Skeletal muscle tissue (tissue), 4 donors: ENCODE measurements around the gene KRT79. TPM values are rescaled to one million over a fixed set of nuclear protein-coding genes. Genes with fewer than 3 reads are reported as not detected.

Experiments used
- H3K27ac ChIP-seq: one replicate; pipeline ENCODE4 v1.7.0; 2013; ENCODE audit warnings: mild to moderate bottlenecking, low read depth, low read length, inconsistent platforms
- H3K27me3 ChIP-seq, 3 donors: one replicate each; pipeline ENCODE4 v1.7.0; 2013; ENCODE audit warnings: low read length in 3 of 3; ENCODE audit not compliant: control insufficient read depth in 3 of 3, insufficient read depth in 3 of 3
- H3K36me3 ChIP-seq, 3 donors: one replicate each; pipeline ENCODE4 v1.7.0; 2013; ENCODE audit warnings: low read length in 3 of 3; ENCODE audit not compliant: control insufficient read depth in 3 of 3, insufficient read depth in 3 of 3
- H3K4me1 ChIP-seq, 3 donors: one replicate each; pipeline ENCODE4 v1.7.0; 2013; ENCODE audit warnings: low read length in 3 of 3, mild to moderate bottlenecking in 3 of 3; ENCODE audit not compliant: control insufficient read depth in 3 of 3, insufficient read depth in 3 of 3
- H3K4me3 ChIP-seq, 3 donors: one replicate each; pipeline ENCODE4 v1.7.0; 2013; ENCODE audit warnings: low read length in 3 of 3
- H3K9ac ChIP-seq, 3 donors: one replicate each; pipeline ENCODE4 v1.7.0; 2013; ENCODE audit warnings: low read length in 3 of 3, mild to moderate bottlenecking in 3 of 3, moderate library complexity in 2 of 3, low read depth in 1 of 3
- H3K9me3 ChIP-seq, 3 donors: one replicate each; pipeline ENCODE4 v1.7.0; 2013; ENCODE audit warnings: low read length in 3 of 3; ENCODE audit not compliant: control insufficient read depth in 3 of 3
- total RNA-seq: library from RNA; depleted of rRNA; stranded (reverse); fragments of >200 nt; gene quantifications from one replicate; pipeline ENCODE4 v1.2.3, GENCODE V29; 2014
- donor health status: Osteomylitis.

KRT79 gene
- total RNA-seq, 1 donor from 2014 or later = 1.6 TPM

DNA sequence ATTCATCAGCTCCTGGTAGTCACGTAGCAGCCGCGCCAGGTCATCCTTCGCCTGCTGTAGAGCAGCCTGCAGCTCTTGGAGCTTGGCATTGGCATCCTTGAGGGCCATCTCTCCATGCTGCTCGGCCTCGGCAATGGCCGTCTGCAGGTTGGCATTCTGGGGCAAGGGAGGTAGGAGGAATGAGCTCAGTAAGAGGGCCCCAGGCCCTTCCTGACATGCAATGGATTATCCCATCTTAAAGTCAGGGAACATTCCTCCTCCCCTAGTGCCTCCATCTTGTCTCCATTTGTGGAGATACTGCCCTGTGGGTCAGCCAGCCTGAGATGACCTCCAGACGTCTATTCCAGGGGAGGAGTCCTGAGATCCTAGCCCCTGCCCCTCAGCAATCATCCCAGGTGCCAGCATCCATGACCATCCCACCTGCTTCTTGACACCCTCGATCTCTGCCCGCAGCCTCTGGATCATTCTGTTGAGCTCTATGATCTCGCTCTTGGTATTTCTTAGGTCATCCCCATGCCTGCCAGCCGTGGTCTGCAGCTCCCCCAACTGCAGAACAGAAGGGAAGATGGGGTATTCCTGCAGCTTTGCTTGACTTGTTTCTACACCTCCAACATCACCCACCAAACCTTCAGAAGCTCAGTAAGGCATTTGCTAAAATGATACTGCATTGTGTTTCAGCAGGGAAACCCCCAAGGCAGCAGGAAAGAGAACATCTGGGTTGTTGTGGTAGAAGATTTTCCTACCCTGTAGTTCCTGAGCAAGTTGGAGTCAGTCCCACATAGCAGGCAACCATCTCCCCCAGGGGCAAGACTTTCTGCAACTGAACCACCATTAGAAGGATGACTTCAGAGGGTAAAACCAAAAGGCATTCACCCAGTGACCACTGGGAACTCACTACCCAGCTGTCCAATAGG lies 42.6 kb downstream of the KRT79 start:
- peaks cover 32 to 46% (median 38%) of the 10 kb centered on the region in 3 donors for H3K27me3 ChIP-seq
- H3K4me1 ChIP-seq = no peaks in the 10 kb centered on the region

DNA sequence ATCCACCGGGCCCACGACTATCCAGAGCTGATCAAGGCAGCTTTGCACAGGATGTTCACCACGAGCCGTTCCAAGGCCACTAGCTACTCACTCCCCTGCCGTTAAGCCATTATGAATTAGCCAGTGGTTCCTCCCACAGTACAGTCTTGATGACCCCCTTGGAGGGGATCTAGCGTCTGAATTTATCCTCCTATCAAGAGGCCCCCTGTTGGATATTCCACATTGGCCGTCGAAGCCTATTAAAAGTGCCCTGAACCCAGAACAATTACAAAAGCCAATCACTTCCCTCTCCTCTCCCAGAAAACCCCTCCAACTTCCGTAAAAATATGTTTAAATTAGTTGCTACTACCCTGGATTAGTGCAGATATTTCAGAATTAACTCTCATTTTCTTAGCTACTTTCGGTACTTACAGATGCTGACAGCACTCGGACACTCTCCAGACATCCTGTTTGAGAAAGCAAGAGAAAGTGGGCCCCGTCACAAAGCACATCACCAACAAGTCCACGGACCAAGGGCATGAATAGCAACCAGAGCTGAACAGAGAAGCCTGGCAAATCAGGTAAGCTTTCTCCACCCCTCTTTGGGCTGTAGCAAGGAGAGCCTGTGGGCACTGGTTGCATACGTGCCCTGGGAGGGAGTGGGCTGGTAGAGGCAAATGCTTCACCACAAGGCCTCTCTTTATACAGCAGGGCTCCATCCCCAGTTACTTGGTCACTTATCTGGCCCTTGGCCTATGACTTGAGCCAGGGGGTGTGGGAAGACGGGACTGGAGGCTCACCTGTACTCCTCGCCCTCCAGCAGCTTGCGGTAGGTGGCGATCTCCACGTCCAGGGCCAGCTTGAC lies 43.5 kb downstream of the KRT79 start:
- Histone ChIP-seq H3K4me3 (no peak overlapping the region), H3K4me1 (no peaks in the 10 kb centered on the region), H3K27me3 (peaks cover 32 to 43% (median 38%) of the 10 kb centered on the region in 3 donors), H3K36me3 (no peaks in the 10 kb centered on the region), H3K9me3 (no peaks in the 10 kb centered on the region), H3K27ac (no peak overlapping the region), H3K9ac (no peak overlapping the region)

More for the DNA sequence above, 42.6 kb downstream of the KRT79 start:
- Histone ChIP-seq H3K9ac (no peak overlapping the region), H3K4me3 (no peak overlapping the region), H3K9me3 (no peaks in the 10 kb centered on the region), H3K27ac (no peak overlapping the region), H3K36me3 (no peaks in the 10 kb centered on the region)

DNA sequence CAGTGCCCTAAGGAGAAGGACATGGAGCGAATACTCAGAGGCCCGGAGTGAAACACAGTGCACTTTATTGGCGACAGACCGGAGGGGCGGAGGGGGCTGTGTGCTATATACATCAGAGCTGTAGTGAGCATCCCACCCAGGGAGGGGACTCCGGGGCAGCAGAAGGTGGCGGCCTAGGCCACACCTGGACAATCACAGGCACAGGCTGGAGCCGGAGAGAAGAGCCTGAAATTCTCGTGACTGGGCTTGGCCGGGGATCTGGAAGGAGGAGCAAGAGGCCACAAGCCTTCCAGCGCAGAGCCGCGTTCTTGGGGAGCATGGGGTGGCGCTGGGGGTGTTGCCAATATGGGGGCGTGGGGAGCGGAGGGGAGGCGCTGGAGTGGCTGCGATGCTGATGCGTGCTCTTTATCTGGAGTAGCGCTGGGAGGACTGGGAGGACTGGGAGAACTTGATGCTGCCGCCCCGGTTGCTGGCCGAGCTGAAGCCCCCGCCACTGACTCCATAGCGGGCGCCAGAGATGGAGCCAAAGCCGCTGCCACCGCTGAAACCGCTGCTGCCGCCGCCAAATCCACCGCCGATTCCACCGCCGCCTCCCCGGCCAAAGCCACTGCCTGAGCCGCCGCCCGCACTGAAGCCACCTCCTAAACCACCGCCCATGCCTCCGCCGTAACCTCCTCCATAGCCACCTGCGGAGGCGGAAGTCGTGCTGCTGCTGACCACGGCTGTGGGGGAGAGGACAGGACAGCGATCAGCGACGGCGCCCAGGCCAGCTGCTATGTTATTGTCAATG lies 44.3 kb downstream of the KRT79 start:
- no peaks in the 10 kb centered on the region for H3K4me1 ChIP-seq
- no peaks in the 10 kb centered on the region for H3K9me3 ChIP-seq
- no peaks in the 10 kb centered on the region for H3K36me3 ChIP-seq
- H3K27me3 ChIP-seq = peaks cover 39 to 43% (median 41%) of the 10 kb centered on the region in 3 donors
- H3K9ac ChIP-seq = no peak overlapping the region
- H3K4me3 ChIP-seq = no peak overlapping the region
- no peak overlapping the region for H3K27ac ChIP-seq

DNA sequence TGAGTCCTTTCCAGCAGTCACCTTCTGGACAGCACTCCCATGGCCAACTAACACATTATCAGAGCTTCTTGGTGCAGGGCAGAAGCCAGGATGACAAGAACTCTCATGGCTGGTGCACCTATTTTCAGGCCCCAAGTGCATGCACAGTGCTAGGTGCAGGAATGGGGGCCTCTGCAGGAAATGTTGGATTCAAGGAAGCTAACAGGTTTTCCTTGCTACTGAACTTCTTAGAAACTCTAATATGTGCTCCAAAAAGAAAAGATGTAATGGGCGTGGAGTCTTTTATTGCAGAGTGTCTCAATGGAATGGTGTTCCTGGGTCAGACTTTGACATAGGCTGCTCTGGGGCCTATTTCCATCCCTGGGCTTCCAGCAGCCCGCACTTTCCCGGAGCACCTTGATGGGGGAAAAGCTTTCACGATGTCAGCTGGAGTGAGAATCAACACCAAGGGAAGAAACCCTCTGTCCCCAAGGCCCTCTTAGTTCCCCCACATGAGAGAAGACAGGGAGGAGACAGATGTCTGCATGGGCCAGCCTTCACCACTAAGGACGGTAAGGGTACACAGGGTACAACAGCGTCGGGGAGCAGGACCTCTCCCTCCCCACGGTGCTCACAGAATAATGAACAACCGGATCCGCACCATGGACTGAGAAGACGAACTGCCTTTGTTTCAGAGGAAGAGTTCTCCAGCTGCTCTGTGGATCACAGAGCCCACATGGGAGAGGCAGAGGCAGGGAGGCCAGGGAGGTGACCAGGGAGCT lies 45.1 kb downstream of the KRT79 start:
- Histone ChIP-seq H3K36me3 (no peaks in the 10 kb centered on the region), H3K9me3 (no peaks in the 10 kb centered on the region), H3K4me1 (no peaks in the 10 kb centered on the region), H3K27me3 (peaks cover 31 to 46% (median 42%) of the 10 kb centered on the region in 3 donors), H3K9ac (no peak overlapping the region), H3K27ac (no peak overlapping the region), H3K4me3 (no peak overlapping the region)

DNA sequence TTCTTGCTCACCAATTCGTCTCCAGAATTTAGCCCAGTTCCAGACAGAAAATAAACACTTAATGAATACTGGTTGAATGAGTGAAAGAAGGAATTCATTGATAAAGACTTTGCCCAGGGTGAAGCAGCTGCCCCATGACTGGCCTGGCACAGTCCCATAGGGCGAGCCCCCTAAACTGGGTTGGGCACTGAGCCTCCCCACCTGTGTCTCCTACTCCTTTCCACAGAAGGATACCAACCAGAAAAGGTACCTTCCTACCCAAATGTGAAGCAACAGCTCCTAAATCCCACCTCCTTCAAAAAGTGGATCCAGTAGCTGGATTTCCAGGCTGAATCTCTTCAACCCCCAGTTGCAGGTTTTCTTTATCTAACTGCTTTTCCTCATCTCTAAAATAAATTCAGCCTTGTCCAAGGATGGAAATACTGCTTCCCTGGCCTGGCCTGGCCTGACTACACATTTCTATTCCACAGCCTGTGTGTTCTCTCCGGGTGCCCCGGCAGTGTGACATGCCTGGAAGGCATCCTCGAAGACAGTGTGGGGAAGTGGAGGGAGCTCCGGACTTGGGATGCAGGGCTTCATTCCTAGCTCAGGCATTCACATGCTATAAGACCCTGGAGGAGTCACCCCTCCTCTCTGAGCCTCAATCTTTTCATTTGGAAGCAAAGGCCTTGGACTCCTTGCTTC lies 45.8 kb downstream of the KRT79 start:
- no peaks in the 10 kb centered on the region for H3K36me3 ChIP-seq
- no peak overlapping the region for H3K4me3 ChIP-seq
- H3K9me3 ChIP-seq = no peaks in the 10 kb centered on the region
- H3K9ac ChIP-seq = no peak overlapping the region
- H3K4me1 ChIP-seq = no peaks in the 10 kb centered on the region
- peaks cover 29 to 46% (median 40%) of the 10 kb centered on the region in 3 donors for H3K27me3 ChIP-seq
- H3K27ac ChIP-seq = no peak overlapping the region

DNA sequence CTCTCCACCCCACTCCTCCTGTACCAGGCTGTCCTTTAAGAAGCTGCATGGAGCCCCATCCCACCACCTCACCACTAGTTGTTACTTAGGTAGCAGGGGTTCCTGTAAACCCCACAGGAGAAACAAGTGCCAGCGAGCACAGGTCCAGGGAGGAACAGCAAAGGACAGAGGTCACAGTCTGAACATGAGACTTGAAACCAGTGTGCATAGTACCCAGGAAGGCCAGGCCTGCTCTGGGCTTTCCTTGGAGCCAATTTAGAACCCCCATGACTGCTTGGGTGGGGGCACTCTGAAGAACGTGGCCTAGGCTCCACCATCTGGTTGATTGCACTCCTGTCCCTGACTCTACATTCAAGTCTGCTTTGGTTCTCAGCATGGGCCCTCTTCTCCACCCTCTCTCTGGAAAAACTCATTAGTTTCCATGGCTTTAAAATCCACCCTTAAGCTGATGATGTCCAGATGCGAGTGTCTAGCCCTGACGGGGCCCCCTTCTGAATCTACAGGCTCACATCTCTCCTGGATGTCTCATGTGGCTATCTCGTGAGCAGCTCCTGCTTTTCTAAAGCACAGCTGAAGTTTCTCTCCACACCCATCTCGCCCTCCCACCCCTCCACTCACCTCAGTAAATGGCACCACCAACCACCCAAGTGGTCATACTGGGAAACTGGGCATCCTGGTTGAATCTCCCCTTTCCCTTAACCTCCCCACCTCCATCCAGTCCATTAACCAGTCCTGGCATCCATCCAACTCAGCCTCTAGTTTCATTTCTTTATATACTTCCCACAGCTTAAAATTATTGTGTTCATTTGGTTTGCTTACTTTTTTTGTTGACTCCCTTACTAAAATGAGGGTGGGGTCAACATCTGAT lies 46.6 kb downstream of the KRT79 start:
- H3K27ac ChIP-seq = no peak overlapping the region
- no peak overlapping the region for H3K9ac ChIP-seq
- H3K36me3 ChIP-seq = no peaks in the 10 kb centered on the region
- H3K27me3 ChIP-seq = peaks cover 29 to 46% (median 43%) of the 10 kb centered on the region in 3 donors
- no peaks in the 10 kb centered on the region for H3K9me3 ChIP-seq
- no peaks in the 10 kb centered on the region for H3K4me1 ChIP-seq
- H3K4me3 ChIP-seq = no peak overlapping the region

DNA sequence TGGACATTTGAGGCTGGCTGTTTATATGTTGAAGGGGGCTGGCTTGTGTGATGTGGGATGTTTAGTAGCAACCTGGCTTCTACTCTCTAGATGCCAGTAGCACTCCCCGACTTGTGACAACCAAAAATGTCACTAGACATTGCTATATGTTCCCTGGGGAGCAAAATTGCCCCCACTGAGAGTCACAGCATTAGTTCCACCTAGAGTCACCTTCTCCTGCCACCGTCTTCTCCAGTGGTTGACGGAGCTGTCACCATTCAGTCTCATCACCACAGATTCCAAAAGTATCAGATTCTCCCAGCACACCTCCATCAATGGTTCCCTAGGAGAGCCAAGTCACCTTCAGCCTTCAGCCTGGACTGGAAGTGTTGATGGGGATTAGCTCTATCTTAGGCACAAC lies 49.2 kb downstream of the KRT79 start:
- peaks cover 17 to 29% (median 23%) of the 10 kb centered on the region in 3 donors for H3K27me3 ChIP-seq
- H3K36me3 ChIP-seq = no peaks in the 10 kb centered on the region
- H3K9me3 ChIP-seq = no peaks in the 10 kb centered on the region
- H3K27ac ChIP-seq = no peak overlapping the region
- no peak overlapping the region for H3K4me3 ChIP-seq
- no peaks in the 10 kb centered on the region for H3K4me1 ChIP-seq
- H3K9ac ChIP-seq = no peak overlapping the region

DNA sequence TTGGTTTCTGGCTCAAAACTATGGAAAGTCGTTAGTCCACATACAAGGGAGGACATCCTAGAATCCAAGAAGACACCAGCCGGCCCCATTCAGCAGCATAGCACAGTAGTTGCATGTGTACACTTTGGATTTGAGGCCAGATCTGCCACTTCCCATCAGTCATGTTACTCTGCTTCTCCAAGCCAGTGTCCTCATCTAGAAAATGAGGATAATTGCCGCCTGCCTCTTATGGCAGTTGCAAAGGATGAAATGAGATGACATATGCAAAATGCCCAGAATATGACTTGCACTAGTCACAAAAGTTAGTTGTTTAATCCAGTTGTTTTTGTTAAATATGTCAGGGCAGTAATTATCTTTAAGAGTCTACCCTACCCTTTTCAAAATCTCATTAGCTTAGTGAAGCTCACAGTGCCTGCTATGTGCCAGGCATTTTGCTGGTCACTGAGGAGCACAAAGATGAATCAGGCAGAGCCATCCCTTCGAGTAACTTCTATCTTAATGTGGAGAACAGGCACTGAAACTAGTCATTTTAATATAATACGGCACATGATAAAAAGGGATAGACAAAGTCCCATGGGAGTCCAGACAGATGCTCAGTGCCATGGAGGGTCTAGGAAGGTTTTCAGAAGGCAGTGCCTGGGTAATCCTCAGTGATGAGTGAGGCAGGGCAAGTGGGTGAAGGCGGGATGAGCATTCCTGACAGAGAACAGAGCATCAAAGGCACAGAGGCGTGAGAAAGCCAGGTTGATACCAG lies 50.4 kb downstream of the KRT79 start:
- H3K9me3 ChIP-seq = no peaks in the 10 kb centered on the region
- no peak overlapping the region for H3K4me3 ChIP-seq
- no peaks in the 10 kb centered on the region for H3K4me1 ChIP-seq
- no peak overlapping the region for H3K27ac ChIP-seq
- no peaks in the 10 kb centered on the region for H3K36me3 ChIP-seq
- peaks cover 10 to 18% (median 13%) of the 10 kb centered on the region in 3 donors for H3K27me3 ChIP-seq
- no peak overlapping the region for H3K9ac ChIP-seq
